IMR-90 (cell line): ENCODE data around the gene DCAF10. TPM values are rescaled to one million over a fixed set of nuclear protein-coding genes. Genes with fewer than 3 reads are reported as not detected.

Experiments
- ATAC-seq: fragments of 200-7000 bp; cut with Tn5 transposase; 2 replicates; pipeline ENCODE4 v1.9.1; 2020; ENCODE audit warnings: low read depth, mild to moderate bottlenecking, moderate library complexity
- BruUV-seq: library from RNA; stranded (reverse); fragments of 400-500 nt; replicated peaks from 2 replicates; lab custom pipeline; 2021; lab: Mats Ljungman, UMichigan
- CTCF ChIA-PET: fragments of 300-600 bp; formaldehyde crosslinking; extraction: SDS; loops from one replicate; lab custom pipeline; 2021; ENCODE audit warnings: antibody characterized with exemption; lab: Yijun Ruan, JAX
- POLR2A ChIA-PET: fragments of 300-600 bp; sonication (Branson Sonifier 250); formaldehyde crosslinking; loops from one replicate; lab custom pipeline; 2022; ENCODE audit warnings: antibody characterized with exemption; ENCODE audit not compliant: unreplicated experiment; lab: Charles Lee
- DNase-seq: peaks from one replicate; pipeline ENCODE4 v3.0.0; 2013
- H2AFZ ChIP-seq: replicated peaks from 2 replicates; pipeline ENCODE3; 2013; ENCODE audit warnings: low read length, mild to moderate bottlenecking; ENCODE audit not compliant: poor library complexity
- H2AK5ac ChIP-seq: 2 replicates; pipeline ENCODE4 v1.6.1; 2013; ENCODE audit warnings: low read depth, low read length, inconsistent platforms
- H2AK9ac ChIP-seq: replicated peaks from 2 replicates; pipeline ENCODE3; 2013; ENCODE audit warnings: mild to moderate bottlenecking, low read depth, low read length, moderate library complexity; ENCODE audit not compliant: poor library complexity
- H2BK120ac ChIP-seq: 2 replicates; pipeline ENCODE4 v1.6.1; 2013; ENCODE audit warnings: low read depth, low read length, inconsistent platforms
- H2BK15ac ChIP-seq: 3 replicates; pipeline ENCODE4 v1.6.1; 2013; ENCODE audit warnings: low read depth, low read length, inconsistent platforms
- H2BK20ac ChIP-seq: 2 replicates; pipeline ENCODE4 v1.6.1; 2013; ENCODE audit warnings: low read depth, mild to moderate bottlenecking, inconsistent platforms, low read length, moderate library complexity
- H2BK5ac ChIP-seq: 2 replicates; pipeline ENCODE4 v1.6.1; 2013; ENCODE audit warnings: mild to moderate bottlenecking, low read depth, low read length, inconsistent platforms; ENCODE audit not compliant: poor library complexity, severe bottlenecking
- H3K14ac ChIP-seq: replicated peaks from 2 replicates; pipeline ENCODE4 v1.6.1; 2013; ENCODE audit warnings: low read depth, low read length, inconsistent platforms
- H3K18ac ChIP-seq: 2 replicates; pipeline ENCODE4 v1.6.1; 2013; ENCODE audit warnings: low read depth, low read length, control low read depth
- H3K23ac ChIP-seq: 2 replicates; pipeline ENCODE4 v1.6.1; 2013; ENCODE audit warnings: low read depth, low read length, inconsistent platforms
- H3K27ac ChIP-seq: 2 replicates; pipeline ENCODE4 v1.5.1; 2013; ENCODE audit warnings: mild to moderate bottlenecking, control low read depth, low read length; ENCODE audit not compliant: insufficient read depth
- H3K27me3 ChIP-seq: 2 replicates; pipeline ENCODE4 v1.6.1; 2013; ENCODE audit warnings: low read length; ENCODE audit not compliant: control insufficient read depth, insufficient read depth
- H3K36me3 ChIP-seq: 2 replicates; pipeline ENCODE4 v1.6.1; 2013; ENCODE audit warnings: low read length, mixed read lengths; ENCODE audit not compliant: control insufficient read depth, insufficient read depth
- H3K4ac ChIP-seq: 2 replicates; pipeline ENCODE4 v1.6.1; 2013; ENCODE audit warnings: low read depth, low read length, inconsistent platforms
- H3K4me1 ChIP-seq: 2 replicates; pipeline ENCODE4 v1.6.1; 2013; ENCODE audit warnings: low read length, mixed read lengths; ENCODE audit not compliant: control insufficient read depth, insufficient read depth
- H3K4me2 ChIP-seq: 2 replicates; pipeline ENCODE4 v1.6.1; 2013; ENCODE audit warnings: low read depth, mild to moderate bottlenecking, control low read depth, low read length, moderate library complexity
- H3K4me3 ChIP-seq: 2 replicates; pipeline ENCODE4 v1.5.1; 2013; ENCODE audit warnings: low read depth, mild to moderate bottlenecking, control low read depth, low read length, moderate library complexity; ENCODE audit not compliant: insufficient read depth
- H3K56ac ChIP-seq: 2 replicates; pipeline ENCODE4 v1.6.1; 2013; ENCODE audit warnings: low read length, inconsistent platforms; ENCODE audit not compliant: insufficient read depth; ENCODE audit errors: extremely low read depth
- H3K79me1 ChIP-seq, 2 experiments: 2 replicates each; pipeline ENCODE4 v1.6.1; 2013; ENCODE audit warnings: low read length in 2 of 2, inconsistent platforms in 1 of 2, low read depth in 1 of 2
- H3K9ac ChIP-seq: 2 replicates; pipeline ENCODE4 v1.6.1; 2013; ENCODE audit warnings: low read depth, low read length, control low read depth
- H3K9me1 ChIP-seq: 2 replicates; pipeline ENCODE4 v1.6.1; 2013; ENCODE audit warnings: low read length, inconsistent platforms; ENCODE audit not compliant: insufficient read depth
- H3K9me3 ChIP-seq: 2 replicates; pipeline ENCODE4 v1.6.1; 2013; ENCODE audit warnings: low read length; ENCODE audit not compliant: control insufficient read depth, insufficient read depth
- H4K20me1 ChIP-seq: 2 replicates; pipeline ENCODE4 v1.6.1; 2013; ENCODE audit warnings: low read length, inconsistent platforms; ENCODE audit not compliant: insufficient read depth
- H4K5ac ChIP-seq: 2 replicates; pipeline ENCODE4 v1.6.1; 2013; ENCODE audit warnings: mild to moderate bottlenecking, low read depth, low read length, control low read depth
- H4K8ac ChIP-seq, 2 experiments: 2 replicates each; pipeline ENCODE4 v1.6.1; 2013; ENCODE audit warnings: low read depth in 2 of 2, low read length in 2 of 2, control low read depth in 1 of 2, inconsistent platforms in 1 of 2
- H4K91ac ChIP-seq: 2 replicates; pipeline ENCODE4 v1.6.1; 2013; ENCODE audit warnings: low read depth, low read length, inconsistent platforms; ENCODE audit not compliant: insufficient read depth
- CEBPB ChIP-seq: IDR thresholded peaks from 2 replicates; pipeline ENCODE4 v1.6.1; 2012; ENCODE audit warnings: low read depth, low read length, improper control_type of control experiment
- MAFK ChIP-seq: IDR thresholded peaks from 2 replicates; pipeline ENCODE4 v1.6.1; 2012; ENCODE audit warnings: low read depth, low read length, improper control_type of control experiment
- MXI1 ChIP-seq: IDR thresholded peaks from 2 replicates; pipeline ENCODE4 v1.6.1; 2012; ENCODE audit warnings: low read depth, mild to moderate bottlenecking, low read length, moderate library complexity, borderline replicate concordance
- NFE2L2 ChIP-seq: fragments of 150-350 bp; IDR thresholded peaks from 2 replicates; pipeline ENCODE4 v1.6.1; 2016; ENCODE audit warnings: low read depth, mild to moderate bottlenecking, low read length
- POLR2A ChIP-seq: IDR thresholded peaks from 2 replicates; pipeline ENCODE4 v1.6.1; 2012; ENCODE audit warnings: mild to moderate bottlenecking, low read depth, low read length
- RAD21 ChIP-seq: IDR thresholded peaks from 2 replicates; pipeline ENCODE4 v1.6.1; 2012; ENCODE audit warnings: low read length, improper control_type of control experiment
- RCOR1 ChIP-seq: IDR thresholded peaks from 2 replicates; pipeline ENCODE4 v1.6.1; 2012; ENCODE audit warnings: mild to moderate bottlenecking, low read length, improper control_type of control experiment; ENCODE audit not compliant: insufficient replicate concordance
- RFX5 ChIP-seq: IDR thresholded peaks from 2 replicates; pipeline ENCODE4 v1.8.0; 2012; ENCODE audit warnings: low read depth, mild to moderate bottlenecking, low read length, moderate library complexity
- USF2 ChIP-seq: fragments of 150-350 bp; IDR thresholded peaks from 2 replicates; pipeline ENCODE4 v1.6.1; 2017; ENCODE audit warnings: mild to moderate bottlenecking, antibody characterized with exemption, low read length, low read depth
- WGBS, 2 experiments: methylation state at CpG; one replicate each; pipeline versions ENCODE4 v1.1.5 to v1.1.7; 2013; ENCODE audit warnings: missing lambda C conversion rate in 2 of 2; ENCODE audit not compliant: insufficient read length in 1 of 2; ENCODE audit errors: extremely low coverage in 2 of 2; 5-methylcytosine and 5-hydroxymethylcytosine counted together
- dilution Hi-C: fragments of 300-500 bp; cut with HindIII; formaldehyde crosslinking; loops from one replicate; pipeline ENCODE4 v1.14.3; 2018; ENCODE audit warnings: low sequenced_read_pairs; ENCODE audit not compliant: unreplicated experiment
- in situ Hi-C: fragments of 300-500 bp; cut with MboI; formaldehyde crosslinking; loops from 3 replicates; pipeline ENCODE4 v1.14.3; 2019; ENCODE audit warnings: low sequenced_read_pairs, inconsistent platforms, mixed read lengths
- intact Hi-C: fragments of 100-400 bp; cut with micrococcal nuclease; formaldehyde crosslinking; loops from 2 replicates; pipeline ENCODE4 v1.10.0; 2022
- polyA plus RNA-seq, 3 experiments: library from polyadenylated mRNA; depleted of rRNA; stranded (reverse); fragments of >200 nt; gene quantifications; 2 replicates each; pipeline ENCODE4 v1.2.3, GENCODE V29; 2012; ENCODE audit warnings: low replicate concordance in 1 of 3
- total RNA-seq: library from RNA; depleted of rRNA; stranded (reverse); fragments of >200 nt; gene quantifications from 2 replicates; pipeline ENCODE4 v1.2.3, GENCODE V29; 2012

The DCAF10 gene
- total and polyA plus RNA-seq, 2 of the 4 experiments (the other 2 are of a cell fraction): 17.1 to 19.4 TPM

- Histone ChIP-seq H3K9me3 (no peaks in the 10 kb centered on the region), H3K4me1 (peaks cover 4% of the 10 kb centered on the region), H2AK5ac (no peak overlapping the region), H3K36me3 (peaks cover 10% of the 10 kb centered on the region), H3K9me1 (no peaks in the 10 kb centered on the region; the same call in 1 of the 2 replicates), H3K18ac (no peak overlapping the region), H4K20me1 (peaks cover 2% of the 10 kb centered on the region; the same call in 1 of the 2 replicates), H4K8ac (no peak overlapping the region), H2BK5ac (no peak overlapping the region), H3K4me3 (no peak overlapping the region), H3K79me1 (peaks cover 17 to 24% of the 10 kb centered on the region in 2 experiments), H3K56ac (no peak overlapping the region), H3K27me3 (no peaks in the 10 kb centered on the region), H3K14ac (no peak overlapping the region), H3K4ac (no peak overlapping the region), H2AFZ (no peak overlapping the region), H3K9ac (no peak overlapping the region), H2AK9ac (no peak overlapping the region), H4K91ac (no peak overlapping the region), H3K23ac (no peak overlapping the region), H3K4me2 (no peak overlapping the region), H2BK20ac (no peak overlapping the region), H2BK120ac (no peak overlapping the region), H2BK15ac (no peak overlapping the region), H4K5ac (no peak overlapping the region), H3K27ac (no peak overlapping the region)
- ATAC-seq (no peak), DNase-seq (no peak)
- ChIA-PET POLR2A (no interaction called here), CTCF (no interaction called here)
- intact Hi-C loops (no loop called here), dilution Hi-C loops (no loop called here), in situ Hi-C loops (no loop called here)
- no TSS peak for BruUV-seq
- TF ChIP-seq NFE2L2 (no peak), CEBPB (no peak), POLR2A (no peak), MXI1 (no peak), USF2 (no peak), RFX5 (no peak), RAD21 (no peak), MAFK (no peak), RCOR1 (no peak)
- WGBS, 2 experiments: no CpG with 5 or more reads among the region's 13 CpGs
Observed at GRCh38 chr9:37835821-37836220, 35.2 kb downstream of the DCAF10 start.
